K562 (cell line): ENCODE results near the gene VDR. TPM values are rescaled to one million over a fixed set of nuclear protein-coding genes. Genes with fewer than 3 reads are reported as not detected.

Experiments used
- CCAR2 ChIP-seq: fragments of 200-400 bp; formaldehyde crosslinking; IDR thresholded peaks from 2 replicates; pipeline ENCODE4 v1.6.1; 2017; ENCODE audit warnings: mild to moderate bottlenecking, low read depth, low read length
- CHD7 ChIP-seq: fragments of 200-600 bp; sonication (generic); IDR thresholded peaks from one replicate; pipeline ENCODE4 v1.6.1; 2012; ENCODE audit warnings: mild to moderate bottlenecking, low read depth, low read length, inconsistent platforms
- CREBBP ChIP-seq: IDR thresholded peaks from one replicate; pipeline ENCODE4 v1.6.1; 2012; ENCODE audit warnings: low read depth, mild to moderate bottlenecking, control low read depth, inconsistent platforms, low read length
- DMBX1 ChIP-seq: fragments of 250-450 bp; sonication (Bioruptor Pico); IDR thresholded peaks from 2 replicates; pipeline ENCODE4 v1.8.0; 2022; ENCODE audit warnings: inconsistent platforms, mild to moderate bottlenecking, moderate library complexity, borderline replicate concordance
- FOXP4 ChIP-seq: sonication (generic); formaldehyde crosslinking; IDR thresholded peaks from 2 replicates; pipeline ENCODE4 v1.8.0; 2022; ENCODE audit warnings: mild to moderate bottlenecking, missing genetic modification reagents, borderline replicate concordance
- HNRNPLL ChIP-seq: fragments of 200-400 bp; formaldehyde crosslinking; IDR thresholded peaks from 2 replicates; pipeline ENCODE4 v1.6.1; 2017; ENCODE audit warnings: low read length, low read depth, mild to moderate bottlenecking; ENCODE audit not compliant: poor library complexity, severe bottlenecking
- KAT2B ChIP-seq: IDR thresholded peaks from one replicate; pipeline ENCODE4 v1.6.1; 2012; ENCODE audit warnings: low read depth, mild to moderate bottlenecking, control low read depth, inconsistent platforms, low read length, moderate library complexity
- PTRF ChIP-seq: fragments of 450-650 bp; IDR thresholded peaks from 2 replicates; pipeline ENCODE4 v1.6.1; 2016; ENCODE audit warnings: mild to moderate bottlenecking, missing genetic modification characterization, missing compliant biosample characterization
- TOE1 ChIP-seq, 2 experiments: fragments of 450-650 bp in 1 of 2; sonication (generic) in 1 of 2; formaldehyde crosslinking in 1 of 2; IDR thresholded peaks; 2 replicates each; pipeline versions ENCODE4 v1.7.1 to v1.8.0; 2016 to 2022; ENCODE audit warnings: borderline replicate concordance in 2 of 2, mild to moderate bottlenecking in 2 of 2, antibody characterized with exemption in 1 of 2, inconsistent platforms in 1 of 2, low read depth in 1 of 2, missing genetic modification reagents in 1 of 2, moderate library complexity in 1 of 2
- ZBTB5 ChIP-seq: fragments of 450-650 bp; IDR thresholded peaks from 2 replicates; pipeline ENCODE4 v1.6.1; 2017; ENCODE audit warnings: antibody characterized with exemption
- polyA plus RNA-seq, 8 experiments: library from polyadenylated mRNA; depleted of rRNA in 4 of 8; stranded (reverse) in 5 of 8; unstranded in 3 of 8; fragments of >200 nt; fragmentation: Nextera tagmentation in 2 of 8; fragmentation: Illumina TruSeq in 1 of 8; extraction: Ambion mirVana in 2 of 8; extraction: Trizol in 1 of 8; gene quantifications; 2 replicates each; pipeline versions ENCODE4 v1.2.1 to v1.2.3, GENCODE V29; 2011 to 2014; ENCODE audit warnings: inconsistent platforms in 1 of 8, missing spikeins in 1 of 8
- total RNA-seq, 7 experiments: library from RNA; depleted of rRNA in 6 of 7; stranded (reverse); fragments of >200 nt in 6 of 7; fragmentation: Illumina TruSeq in 2 of 7; extraction: Trizol in 2 of 7; gene quantifications; 2 replicates each; pipeline versions ENCODE4 v1.2.1 to v1.2.3, GENCODE V29; 2011 to 2021; ENCODE audit warnings: low replicate concordance in 1 of 7

Gene VDR
- total and polyA plus RNA-seq, 9 of the 15 experiments (the other 6 are each of a cell fraction or from before 2014, with no cell fraction given) = 0.61 to 4.8 (median 2.0) TPM

GRCh38 chr12:47851303-47851952, 53.4 kb downstream of the VDR start (continued):
- TF ChIP-seq FOXP4 (CRISPR knock-in tag) = no peak
- TF ChIP-seq ZBTB5 = no peak
- TF ChIP-seq DMBX1 (CRISPR knock-in tag) = peak; percentile 55; the same call in 1 of the 2 replicates
- TF ChIP-seq CHD7 = no peak
- no peak for TF ChIP-seq HNRNPLL
- TF ChIP-seq TOE1 (IDR thresholded peaks at IDR 0.05; ENCODE audit: borderline replicate concordance) = no peak
- TF ChIP-seq TOE1 (CRISPR knock-in tag; IDR thresholded peaks at IDR 0.05; ENCODE audit: borderline replicate concordance, low read depth) = no peak
- TF ChIP-seq KAT2B = no peak
- peak; percentile 56; the same call in 1 of the 2 replicates for TF ChIP-seq PTRF (tag)
- no peak for TF ChIP-seq CREBBP
- TF ChIP-seq CCAR2 = no peak
